Neural progenitor cell (in vitro differentiated cells): ENCODE results near the gene SEMA3E. TPM values are rescaled to one million over a fixed set of nuclear protein-coding genes. Genes with fewer than 3 reads are reported as not detected.

Experiments
- DNase-seq: peaks from one replicate; pipeline ENCODE4 v3.0.0-alpha.2; 2016; ENCODE audit warnings: low spot score
- H2AFZ ChIP-seq: fragments of 200-600 bp; sonication (generic); replicated peaks from 2 replicates; pipeline ENCODE4 v1.6.1; 2016; ENCODE audit warnings: antibody characterized with exemption
- H3F3A ChIP-seq: fragments of 200-600 bp; sonication (generic); 2 replicates; pipeline ENCODE4 v1.6.1; 2016; ENCODE audit warnings: antibody characterized with exemption, low read depth
- H3K27ac ChIP-seq: fragments of 200-600 bp; sonication (generic); 2 replicates; pipeline ENCODE4 v1.5.1; 2016; ENCODE audit warnings: mild to moderate bottlenecking
- H3K27me3 ChIP-seq: fragments of 200-600 bp; sonication (generic); 2 replicates; pipeline ENCODE4 v1.6.1; 2016; ENCODE audit warnings: mild to moderate bottlenecking, moderate library complexity
- H3K36me3 ChIP-seq: fragments of 200-600 bp; sonication (generic); 2 replicates; pipeline ENCODE4 v1.5.1; 2016
- H3K4me1 ChIP-seq: fragments of 200-600 bp; sonication (generic); 2 replicates; pipeline ENCODE4 v1.6.1; 2016; ENCODE audit warnings: mixed run types
- H3K4me2 ChIP-seq: fragments of 200-600 bp; sonication (generic); 2 replicates; pipeline ENCODE4 v1.6.1; 2016
- H3K4me3 ChIP-seq: fragments of 200-600 bp; sonication (generic); 2 replicates; pipeline ENCODE4 v1.5.1; 2016
- H3K79me2 ChIP-seq: fragments of 200-600 bp; sonication (generic); 2 replicates; pipeline ENCODE4 v1.6.1; 2016; ENCODE audit warnings: low read depth
- H3K9ac ChIP-seq: fragments of 200-600 bp; sonication (generic); 2 replicates; pipeline ENCODE4 v1.6.1; 2016
- H3K9me3 ChIP-seq: fragments of 200-600 bp; sonication (generic); 2 replicates; pipeline ENCODE4 v1.5.1; 2016; ENCODE audit warnings: low read depth
- H4K20me1 ChIP-seq: fragments of 200-600 bp; sonication (generic); 2 replicates; pipeline ENCODE4 v1.6.1; 2016; ENCODE audit warnings: low read depth
- H3K27ac Mint-ChIP-seq: 3 replicates; pipeline ENCODE4 v1.8.0; 2021; ENCODE audit warnings: mixed read lengths
- H3K27me3 Mint-ChIP-seq: 2 replicates; pipeline ENCODE4 v1.8.0; 2022; ENCODE audit warnings: low read depth, mild to moderate bottlenecking, inconsistent platforms, moderate library complexity, mixed read lengths; ENCODE audit not compliant: insufficient read depth
- H3K36me3 Mint-ChIP-seq: 3 replicates; pipeline ENCODE4 v1.8.0; 2021; ENCODE audit warnings: mixed read lengths
- H3K4me1 Mint-ChIP-seq: 3 replicates; pipeline ENCODE4 v1.8.0; 2021; ENCODE audit warnings: mixed read lengths
- H3K4me3 Mint-ChIP-seq: 3 replicates; pipeline ENCODE4 v1.8.0; 2021; ENCODE audit warnings: mild to moderate bottlenecking, moderate library complexity, mixed read lengths
- H3K9me3 Mint-ChIP-seq: 3 replicates; pipeline ENCODE4 v1.8.0; 2020; ENCODE audit warnings: mixed read lengths
- CTCF ChIP-seq: fragments of 200-600 bp; sonication (generic); IDR thresholded peaks from 2 replicates; pipeline ENCODE4 v1.5.1; 2017; ENCODE audit warnings: antibody characterized with exemption, mild to moderate bottlenecking
- EZH2 ChIP-seq: fragments of 200-600 bp; sonication (generic); IDR thresholded peaks from 2 replicates; pipeline ENCODE4 v1.6.1; 2017; ENCODE audit warnings: antibody characterized with exemption, mild to moderate bottlenecking, moderate library complexity
- EZH2phosphoT487 ChIP-seq: fragments of 200-600 bp; sonication (generic); IDR thresholded peaks from 2 replicates; pipeline ENCODE4 v1.6.1; 2017; ENCODE audit warnings: antibody characterized with exemption
- total RNA-seq: library from RNA; depleted of rRNA; stranded (reverse); fragments of >200 nt; gene quantifications from 2 replicates; pipeline ENCODE4 v1.2.3, GENCODE V29; 2015; ENCODE audit warnings: low replicate concordance

SEMA3E gene
- total RNA-seq, 1 donor from 2014 or later: 5.5 TPM

DNA sequence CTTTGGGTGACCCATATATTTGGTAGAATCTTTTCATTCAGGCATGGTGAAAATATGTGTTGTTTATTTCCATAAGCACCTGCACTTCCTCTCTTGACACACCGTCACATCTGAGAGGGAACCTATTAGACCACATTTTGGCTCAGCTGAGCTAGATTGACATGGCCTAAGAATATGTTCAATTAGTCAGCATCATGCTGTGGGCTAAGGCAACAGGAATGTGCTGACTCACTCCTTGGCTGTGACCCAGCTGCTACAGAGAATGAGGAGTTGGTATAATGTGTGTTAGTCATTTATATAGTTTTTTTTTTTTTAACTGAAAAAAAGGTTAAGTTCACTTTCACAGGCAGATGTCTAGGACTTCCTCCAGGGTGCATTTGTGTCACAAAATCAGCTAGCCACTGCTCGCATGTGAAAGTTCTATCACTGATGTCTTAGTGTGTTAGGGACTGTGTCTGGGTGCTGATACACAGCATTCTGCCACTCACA lies 180.6 kb downstream of the SEMA3E start:
- Histone ChIP-seq H3K9me3 (no peaks in the 10 kb centered on the region), H4K20me1 (no peaks in the 10 kb centered on the region), H3F3A (peaks cover 44% of the 10 kb centered on the region), H3K9ac (no peak overlapping the region), H3K79me2 (peaks cover 7% of the 10 kb centered on the region), H3K36me3 (no peaks in the 10 kb centered on the region), H3K27me3 (no peaks in the 10 kb centered on the region), H3K4me1 (peaks cover 16% of the 10 kb centered on the region), H3K27ac (peak overlapping the region; percentile 48), H2AFZ (no peak overlapping the region), H3K4me3 (no peak overlapping the region), H3K4me2 (peak overlapping the region; percentile 37)
- Mint-ChIP-seq H3K4me3 (no peak overlapping the region), H3K27me3 (peaks cover 3% of the 10 kb centered on the region), H3K36me3 (no peaks in the 10 kb centered on the region), H3K4me1 (peaks cover 12% of the 10 kb centered on the region), H3K27ac (peak overlapping the region; percentile 69), H3K9me3 (no peaks in the 10 kb centered on the region)
- TF ChIP-seq EZH2phosphoT487 (no peak), EZH2 (no peak), CTCF (no peak)
- DNase-seq: peak; percentile 75

DNA sequence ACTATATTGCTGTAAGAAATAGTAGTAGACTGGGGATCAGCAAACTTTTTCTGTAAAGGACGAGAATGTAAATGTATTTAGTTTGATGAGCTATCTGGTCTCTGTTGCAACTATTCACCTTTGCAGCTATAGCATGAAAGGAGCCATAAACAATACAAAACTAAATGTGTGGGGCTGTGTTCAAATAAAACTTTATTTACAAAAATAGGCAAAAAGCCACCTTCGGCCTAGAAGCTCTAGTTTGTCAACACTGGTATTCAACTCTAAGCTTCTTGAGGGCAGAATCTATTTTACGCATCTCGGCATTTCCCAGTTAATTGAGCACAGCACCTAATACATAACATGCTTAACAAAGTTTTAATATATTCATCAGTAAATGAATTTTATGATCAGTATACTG lies 181.4 kb downstream of the SEMA3E start:
- peaks cover 38% of the 10 kb centered on the region for H3F3A ChIP-seq
- no peak overlapping the region for H3K4me2 ChIP-seq
- no peak overlapping the region for H3K4me3 Mint-ChIP-seq
- H3K4me1 Mint-ChIP-seq: peaks cover 12% of the 10 kb centered on the region
- peaks cover 3% of the 10 kb centered on the region for H3K27me3 Mint-ChIP-seq
- no peaks in the 10 kb centered on the region for H3K9me3 ChIP-seq
- no peak overlapping the region for H2AFZ ChIP-seq
- no peak overlapping the region for H3K9ac ChIP-seq
- no peaks in the 10 kb centered on the region for H3K9me3 Mint-ChIP-seq
- peaks cover 7% of the 10 kb centered on the region for H3K79me2 ChIP-seq
- no peak for DNase-seq
- H3K27ac ChIP-seq: no peak overlapping the region
- H3K27ac Mint-ChIP-seq: no peak overlapping the region
- H3K27me3 ChIP-seq: no peaks in the 10 kb centered on the region
- TF ChIP-seq CTCF: no peak
- no peak for TF ChIP-seq EZH2
- TF ChIP-seq EZH2phosphoT487: no peak
- H3K36me3 Mint-ChIP-seq: no peaks in the 10 kb centered on the region
- no peaks in the 10 kb centered on the region for H4K20me1 ChIP-seq
- H3K36me3 ChIP-seq: no peaks in the 10 kb centered on the region
- H3K4me3 ChIP-seq: no peak overlapping the region
- H3K4me1 ChIP-seq: peaks cover 16% of the 10 kb centered on the region

DNA sequence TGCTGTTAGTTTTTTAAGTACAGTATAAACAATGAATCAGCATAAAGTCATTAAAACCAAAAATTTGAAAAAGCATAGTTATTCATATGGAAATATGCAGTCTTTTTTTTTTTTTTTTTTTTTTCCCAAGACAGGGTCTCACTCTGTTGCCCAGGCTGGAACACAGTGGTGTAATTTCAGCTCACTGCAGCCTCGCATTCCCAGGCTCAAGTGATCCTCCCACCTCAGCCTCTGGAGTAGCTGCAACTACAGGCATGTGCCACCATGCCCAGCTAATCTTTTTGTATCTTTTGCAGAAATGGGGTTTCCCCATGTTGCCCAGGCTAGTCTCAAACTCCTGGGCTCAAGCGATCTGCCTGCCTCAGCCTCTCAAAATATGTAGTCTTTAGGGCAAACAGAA lies 182.0 kb downstream of the SEMA3E start:
- no peaks in the 10 kb centered on the region for H3K9me3 Mint-ChIP-seq
- Histone ChIP-seq H3K4me2 (no peak overlapping the region), H2AFZ (no peak overlapping the region), H3K9ac (no peak overlapping the region), H3K27me3 (no peaks in the 10 kb centered on the region), H3K4me3 (no peak overlapping the region), H3K36me3 (no peaks in the 10 kb centered on the region), H3K27ac (no peak overlapping the region), H4K20me1 (no peaks in the 10 kb centered on the region), H3K9me3 (no peaks in the 10 kb centered on the region), H3F3A (peaks cover 38% of the 10 kb centered on the region), H3K79me2 (peaks cover 10% of the 10 kb centered on the region), H3K4me1 (peaks cover 16% of the 10 kb centered on the region)
- DNase-seq: no peak
- peaks cover 12% of the 10 kb centered on the region for H3K4me1 Mint-ChIP-seq
- TF ChIP-seq EZH2 (no peak), EZH2phosphoT487 (no peak), CTCF (no peak)
- no peaks in the 10 kb centered on the region for H3K36me3 Mint-ChIP-seq
- H3K4me3 Mint-ChIP-seq: no peak overlapping the region
- no peak overlapping the region for H3K27ac Mint-ChIP-seq
- H3K27me3 Mint-ChIP-seq: peaks cover 3% of the 10 kb centered on the region
